ENCODE data around the gene PSMC3.
A peak's percentile ranks its signal among the peaks of the same experiment; 100 is the strongest.

The PSMC3 gene

GRCh38 chr11:47443028-47443700, 16.9 kb upstream of the PSMC3 start:
- DNase-seq (ENCODE audit: low read depth): no peak

GRCh38 chr11:47442514-47442913, 16.3 kb upstream of the PSMC3 start:
- DNase-seq (ENCODE audit: low read depth): no peak

- DNase-seq (ENCODE audit: low read depth): no peak
Measured at GRCh38 chr11:47441421-47441820, 15.2 kb upstream of the PSMC3 start.

GRCh38 chr11:47440054-47440476, 13.8 kb upstream of the PSMC3 start:
- no peak for DNase-seq (ENCODE audit: low read depth)

- no peak for DNase-seq (ENCODE audit: low read depth)
Measured at GRCh38 chr11:47438721-47439120, 12.5 kb upstream of the PSMC3 start.

GRCh38 chr11:47437746-47438418, 11.6 kb upstream of the PSMC3 start:
- no peak for DNase-seq (ENCODE audit: low read depth)

GRCh38 chr11:47437218-47437745, 11.0 kb upstream of the PSMC3 start:
- DNase-seq (ENCODE audit: low read depth): no peak

- DNase-seq (ENCODE audit: low read depth): no peak
Measured at GRCh38 chr11:47436726-47437125, 10.5 kb upstream of the PSMC3 start.

- DNase-seq (ENCODE audit: low read depth): no peak
Measured at GRCh38 chr11:47435687-47436086, 9.4 kb upstream of the PSMC3 start.

GRCh38 chr11:47434011-47434786, 8.0 kb upstream of the PSMC3 start:
- DNase-seq (ENCODE audit: low read depth): peak; percentile 84

GRCh38 chr11:47433157-47433556, 6.9 kb upstream of the PSMC3 start:
- DNase-seq (ENCODE audit: low read depth): peak; percentile 69

- DNase-seq (ENCODE audit: low read depth): no peak
Measured at GRCh38 chr11:47431356-47432083, 5.3 kb upstream of the PSMC3 start.

- no peak for DNase-seq (ENCODE audit: low read depth)
Measured at GRCh38 chr11:47430524-47430923, 4.3 kb upstream of the PSMC3 start.

- DNase-seq (ENCODE audit: low read depth): no peak
Measured at GRCh38 chr11:47425611-47426010, 628 bp downstream of the PSMC3 start.

- no peak for DNase-seq (ENCODE audit: low read depth)
Measured at GRCh38 chr11:47418454-47419259, 7.6 kb downstream of the PSMC3 start.

- no peak for DNase-seq (ENCODE audit: low read depth)
Measured at GRCh38 chr11:47417712-47418111, 8.5 kb downstream of the PSMC3 start.

GRCh38 chr11:47415949-47416472, 10.2 kb downstream of the PSMC3 start:
- peak; percentile 98 for DNase-seq (ENCODE audit: low read depth)

GRCh38 chr11:47415091-47415854, 11.0 kb downstream of the PSMC3 start:
- no peak for DNase-seq (ENCODE audit: low read depth)

- no peak for DNase-seq (ENCODE audit: low read depth)
Measured at GRCh38 chr11:47414685-47415070, 11.6 kb downstream of the PSMC3 start.
